Mammary epithelial cell (primary cell): ENCODE measurements around the gene MGST3.

Source experiments
- EZH2 ChIP-seq: IDR thresholded peaks from 2 replicates; pipeline ENCODE4 v1.6.1; 2012; ENCODE audit warnings: low read length, inconsistent platforms, borderline replicate concordance
- TF ChIP-seq, protein P1 (sequence below), 2 donors: IDR thresholded peaks in 1 of 2; conservative IDR thresholded peaks in 1 of 2; 2 replicates each; pipeline ENCODE4 v1.5.1; 2011 to 2012; ENCODE audit warnings: inconsistent platforms in 2 of 2, low read length in 2 of 2, mild to moderate bottlenecking in 2 of 2, control low read depth in 1 of 2, low read depth in 1 of 2; ENCODE audit not compliant: insufficient read depth in 1 of 2; ENCODE audit errors: extremely low read depth in 1 of 2

DNA sequence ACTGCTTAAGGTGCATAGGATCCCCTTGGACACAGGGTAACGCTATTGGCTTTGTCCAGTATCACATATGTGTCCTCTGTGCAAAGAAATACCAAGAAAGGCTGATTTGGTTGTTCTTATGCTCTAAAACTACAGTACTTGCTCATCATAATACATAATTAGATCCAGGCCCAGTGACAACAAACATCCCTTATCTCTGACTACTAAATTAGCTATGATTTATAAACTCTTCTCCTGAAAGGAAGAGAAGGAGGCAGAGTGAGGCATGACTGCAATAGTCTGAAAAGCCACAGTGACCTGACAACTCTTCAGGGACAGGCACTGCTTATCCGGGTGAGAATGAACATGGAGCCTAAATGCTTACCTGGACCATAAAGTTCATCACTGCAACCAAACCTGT is 30.7 kb downstream of the MGST3 start:
- TF ChIP-seq, protein P1, sequence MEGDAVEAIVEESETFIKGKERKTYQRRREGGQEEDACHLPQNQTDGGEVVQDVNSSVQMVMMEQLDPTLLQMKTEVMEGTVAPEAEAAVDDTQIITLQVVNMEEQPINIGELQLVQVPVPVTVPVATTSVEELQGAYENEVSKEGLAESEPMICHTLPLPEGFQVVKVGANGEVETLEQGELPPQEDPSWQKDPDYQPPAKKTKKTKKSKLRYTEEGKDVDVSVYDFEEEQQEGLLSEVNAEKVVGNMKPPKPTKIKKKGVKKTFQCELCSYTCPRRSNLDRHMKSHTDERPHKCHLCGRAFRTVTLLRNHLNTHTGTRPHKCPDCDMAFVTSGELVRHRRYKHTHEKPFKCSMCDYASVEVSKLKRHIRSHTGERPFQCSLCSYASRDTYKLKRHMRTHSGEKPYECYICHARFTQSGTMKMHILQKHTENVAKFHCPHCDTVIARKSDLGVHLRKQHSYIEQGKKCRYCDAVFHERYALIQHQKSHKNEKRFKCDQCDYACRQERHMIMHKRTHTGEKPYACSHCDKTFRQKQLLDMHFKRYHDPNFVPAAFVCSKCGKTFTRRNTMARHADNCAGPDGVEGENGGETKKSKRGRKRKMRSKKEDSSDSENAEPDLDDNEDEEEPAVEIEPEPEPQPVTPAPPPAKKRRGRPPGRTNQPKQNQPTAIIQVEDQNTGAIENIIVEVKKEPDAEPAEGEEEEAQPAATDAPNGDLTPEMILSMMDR (conservative IDR thresholded peaks at IDR 0.05 in 1 of 2, IDR thresholded peaks at IDR 0.05 in 1 of 2; ENCODE audit: extremely low read depth in 1 of 2, insufficient read depth in 1 of 2, low read depth in 1 of 2, low read length in 2 of 2) = no peak
- TF ChIP-seq EZH2 = no peak
